GM13977 (cell line): ENCODE results near the gene TCAF1.

Experiments used
- DNase-seq: peaks from one replicate; pipeline ENCODE4 v3.0.0; 2012; ENCODE audit warnings: low spot score
- CTCF ChIP-seq: IDR thresholded peaks from 2 replicates; pipeline ENCODE4 v1.5.1; 2012; ENCODE audit warnings: mild to moderate bottlenecking, control low read depth; ENCODE audit not compliant: insufficient read depth; ENCODE audit errors: extremely low read depth, missing control alignments
- in situ Hi-C: fragments of 300-500 bp; cut with MboI; formaldehyde crosslinking; loops from one replicate; pipeline ENCODE4 v1.12.0; 2022; ENCODE audit warnings: low sequenced_read_pairs, low pct_unique_long_range_greater_than_20kb, mixed read lengths, inconsistent platforms; ENCODE audit not compliant: unreplicated experiment

TCAF1 gene

GRCh38 chr7:143902332-143902899, 440 bp upstream of the TCAF1 start:
- in situ Hi-C loops, result no loop called here
- no peak for DNase-seq
- TF ChIP-seq CTCF, result no peak

DNA sequence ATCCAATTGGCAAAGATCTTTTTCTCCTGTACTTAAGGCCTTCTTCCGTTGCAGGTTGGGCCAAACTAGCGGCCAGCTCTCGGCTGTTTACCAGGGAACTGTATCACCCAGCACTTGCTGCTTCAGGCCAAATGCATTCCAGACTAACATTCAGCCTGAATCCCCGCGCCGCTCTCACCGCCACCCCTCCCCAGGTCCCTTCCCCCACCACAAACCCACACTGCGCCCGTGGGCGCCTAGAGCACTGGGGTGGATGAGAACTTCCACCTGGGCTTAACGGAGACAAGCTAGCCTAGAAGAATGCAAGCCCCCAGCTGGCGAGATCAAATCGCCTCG, 676 bp downstream of the TCAF1 start:
- in situ Hi-C loops, result no loop called here
- no peak for TF ChIP-seq CTCF
- no peak for DNase-seq

- DNase-seq, result no peak
- in situ Hi-C loops, result no loop called here
- no peak for TF ChIP-seq CTCF
These were observed 1.7 kb downstream of the TCAF1 start for GRCh38 chr7:143900230-143900766.

GRCh38 chr7:143898810-143899209, 3.2 kb downstream of the TCAF1 start:
- no peak for TF ChIP-seq CTCF
- in situ Hi-C loops, result no loop called here
- no peak for DNase-seq

DNA sequence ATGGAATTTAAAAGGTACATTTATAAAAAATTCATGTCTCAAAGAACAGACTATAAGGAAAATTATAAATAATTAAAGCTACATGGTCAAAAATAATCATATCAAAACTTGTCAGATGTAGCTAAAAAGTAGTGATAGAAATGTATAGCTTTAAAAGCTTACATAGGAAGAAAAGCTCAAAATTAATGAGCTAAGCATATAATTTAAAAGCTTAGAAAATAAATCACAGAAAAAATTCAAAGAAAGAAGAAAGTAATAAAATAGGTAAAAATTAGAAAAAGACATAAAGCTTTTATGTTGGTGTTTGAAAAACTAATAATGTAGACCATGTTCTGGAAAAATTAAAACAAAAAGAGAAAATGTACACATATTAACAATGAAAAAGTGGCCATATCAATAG, 5.3 kb downstream of the TCAF1 start:
- in situ Hi-C loops, result no loop called here
- no peak for DNase-seq
- no peak for TF ChIP-seq CTCF

DNA sequence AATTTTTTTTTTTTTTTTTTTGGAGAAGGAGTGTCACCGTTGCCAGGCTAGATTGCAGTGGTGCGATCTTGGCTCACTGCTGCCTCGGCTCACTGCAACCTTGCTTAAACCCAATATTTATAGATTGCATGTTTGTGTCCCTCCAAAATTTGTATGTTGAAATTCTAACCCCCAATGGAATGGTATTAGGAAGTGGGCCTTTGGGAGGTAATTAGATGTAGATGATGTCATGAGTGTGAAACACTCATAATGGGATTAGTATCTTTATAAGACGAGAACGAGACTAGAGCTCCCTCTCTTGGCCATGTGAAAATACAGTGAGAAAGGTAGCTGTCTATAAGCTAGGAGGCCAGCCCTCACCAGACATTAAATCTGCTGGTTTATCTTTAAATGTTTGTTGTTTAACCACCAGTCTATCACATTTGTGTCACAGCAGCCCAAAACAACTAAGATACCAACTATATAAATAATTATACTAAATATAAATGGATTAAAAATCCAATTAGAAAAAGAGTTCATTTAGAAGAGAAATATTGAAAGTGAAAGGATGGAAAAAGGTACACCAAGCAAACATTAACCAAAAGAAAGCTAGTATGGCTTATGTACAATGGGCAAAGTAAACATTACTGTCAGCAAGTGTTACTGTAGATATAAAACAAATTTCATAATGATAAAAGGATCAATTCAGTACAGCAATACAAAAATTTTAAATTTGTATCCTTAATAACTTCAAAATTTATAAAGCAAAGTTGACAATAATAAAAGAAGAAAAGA, 9.3 kb downstream of the TCAF1 start:
- TF ChIP-seq CTCF, result peak; percentile 61
- in situ Hi-C loops, result no loop called here
- DNase-seq, result no peak
